CD4-positive, alpha-beta T cell treated with Interleukin-4 for 4 hours (primary cell): ENCODE data around the gene PPP6R1.
"Not testable (repeated sequence)": the region's sequence is repeated elsewhere in the genome, so short reads cannot be mapped to it uniquely, and the experiment has no call there.

Source experiments
- DNase-seq: peaks from one replicate; pipeline ENCODE4 v3.0.0-alpha.2; 2020

PPP6R1 gene

GRCh38 chr19:55244004-55244680 is 14.7 kb downstream of the PPP6R1 start:
- DNase-seq = no peak

DNA sequence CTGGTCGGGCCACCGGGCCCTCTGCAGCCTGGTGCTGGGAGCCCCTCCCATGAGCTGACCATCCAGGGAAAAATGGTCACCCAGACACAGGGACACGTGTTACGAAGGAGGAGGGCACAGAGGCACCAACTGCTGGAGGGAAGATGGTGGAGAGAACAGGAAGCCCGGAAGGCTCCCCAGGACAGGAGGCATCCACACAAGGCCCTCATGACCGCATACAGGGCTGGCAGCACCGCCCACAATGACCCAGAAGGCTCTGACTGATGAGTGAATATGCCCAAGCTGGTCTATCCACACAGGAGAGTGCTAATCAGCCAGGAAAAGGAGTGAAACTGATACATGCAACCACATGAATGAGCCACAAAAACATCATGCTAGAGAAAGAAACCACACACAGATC is 16.3 kb downstream of the PPP6R1 start:
- DNase-seq = no peak

DNA sequence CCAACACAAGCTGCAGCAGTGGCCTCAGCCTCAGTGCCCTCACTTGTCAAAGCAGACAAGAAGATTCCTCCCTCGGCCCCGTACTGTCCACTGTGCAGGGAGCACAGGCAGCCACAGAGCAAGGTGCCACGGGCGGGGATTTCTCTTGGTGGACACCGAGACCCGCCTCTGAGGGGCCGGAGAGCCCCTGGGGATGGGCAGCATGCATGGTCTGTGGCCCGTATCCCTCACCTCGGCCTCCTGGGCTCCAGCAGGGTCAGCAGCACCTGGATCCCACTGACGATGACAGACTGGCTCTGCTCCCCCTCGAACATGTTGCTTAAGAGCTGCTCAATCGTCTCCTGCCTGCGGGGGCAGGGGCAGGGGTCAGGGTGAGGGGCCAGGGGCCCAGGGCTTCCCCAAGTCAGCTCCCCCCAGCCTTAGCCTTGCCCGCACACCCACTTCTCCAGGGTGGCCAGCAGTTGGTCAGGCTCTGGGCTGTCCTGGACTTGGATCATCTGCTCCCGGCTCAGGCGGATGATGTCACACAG is 16.8 kb downstream of the PPP6R1 start:
- DNase-seq = no peak

GRCh38 chr19:55241143-55241934 is 17.5 kb downstream of the PPP6R1 start:
- DNase-seq = no peak

DNA sequence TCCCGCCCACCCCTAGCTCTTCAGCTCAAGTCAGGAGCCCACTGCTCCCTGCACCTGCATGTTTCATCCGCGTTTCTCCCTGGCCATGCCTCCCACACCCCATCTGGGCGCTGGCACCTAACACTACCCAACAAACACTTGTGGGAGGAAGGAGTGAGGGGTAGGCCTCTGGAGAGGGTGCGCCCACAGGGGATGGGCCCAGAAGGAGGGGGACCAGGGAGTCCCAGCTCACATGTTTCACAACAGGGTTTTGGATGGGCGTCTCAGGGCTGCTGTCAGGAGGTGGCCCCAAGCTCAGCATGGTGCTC is 18.1 kb downstream of the PPP6R1 start:
- DNase-seq = no peak

DNA sequence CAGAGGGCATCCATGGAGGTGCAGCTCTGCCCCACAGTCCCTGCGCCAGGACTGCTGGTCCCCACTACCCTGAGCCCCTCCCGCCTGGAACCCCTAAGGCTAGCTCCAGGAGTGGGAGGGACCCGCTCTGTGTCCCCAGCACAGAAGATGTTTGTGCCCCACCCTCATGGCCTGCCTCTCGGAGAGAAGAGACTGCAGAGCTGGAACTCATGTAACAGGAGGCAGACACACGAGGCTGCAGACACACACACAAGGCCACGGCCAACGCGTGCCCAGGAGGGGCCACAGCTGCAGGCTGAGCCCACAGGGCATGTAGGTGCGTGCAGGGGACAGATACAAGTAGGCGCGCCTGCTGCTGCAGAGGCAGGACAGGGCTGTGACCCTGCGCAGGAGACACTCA is 19.8 kb downstream of the PPP6R1 start:
- DNase-seq = no peak

DNA sequence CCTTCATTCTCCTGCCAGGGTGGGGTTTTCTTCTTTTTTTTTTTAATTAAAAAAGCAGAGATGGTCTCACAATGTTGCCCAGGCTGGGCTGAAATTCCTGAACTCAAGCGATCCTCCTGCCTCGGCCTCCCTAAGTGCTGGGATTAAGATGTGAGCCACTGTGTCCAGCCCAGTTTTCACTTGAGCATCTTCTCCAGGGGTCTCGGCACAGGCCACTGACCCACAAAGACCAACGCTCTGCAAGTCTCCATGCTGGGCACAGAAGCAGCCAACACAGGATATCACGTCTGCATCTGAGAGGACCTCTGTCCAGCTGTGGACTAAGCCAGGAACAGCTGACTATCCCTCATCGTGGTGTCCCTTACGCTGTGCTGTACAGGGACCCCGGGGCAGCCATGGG is 20.8 kb downstream of the PPP6R1 start:
- DNase-seq = no peak

GRCh38 chr19:55232986-55233385 is 25.8 kb downstream of the PPP6R1 start:
- DNase-seq = no peak

- no peak for DNase-seq
Observed at GRCh38 chr19:55232286-55232602, 26.6 kb downstream of the PPP6R1 start.

DNA sequence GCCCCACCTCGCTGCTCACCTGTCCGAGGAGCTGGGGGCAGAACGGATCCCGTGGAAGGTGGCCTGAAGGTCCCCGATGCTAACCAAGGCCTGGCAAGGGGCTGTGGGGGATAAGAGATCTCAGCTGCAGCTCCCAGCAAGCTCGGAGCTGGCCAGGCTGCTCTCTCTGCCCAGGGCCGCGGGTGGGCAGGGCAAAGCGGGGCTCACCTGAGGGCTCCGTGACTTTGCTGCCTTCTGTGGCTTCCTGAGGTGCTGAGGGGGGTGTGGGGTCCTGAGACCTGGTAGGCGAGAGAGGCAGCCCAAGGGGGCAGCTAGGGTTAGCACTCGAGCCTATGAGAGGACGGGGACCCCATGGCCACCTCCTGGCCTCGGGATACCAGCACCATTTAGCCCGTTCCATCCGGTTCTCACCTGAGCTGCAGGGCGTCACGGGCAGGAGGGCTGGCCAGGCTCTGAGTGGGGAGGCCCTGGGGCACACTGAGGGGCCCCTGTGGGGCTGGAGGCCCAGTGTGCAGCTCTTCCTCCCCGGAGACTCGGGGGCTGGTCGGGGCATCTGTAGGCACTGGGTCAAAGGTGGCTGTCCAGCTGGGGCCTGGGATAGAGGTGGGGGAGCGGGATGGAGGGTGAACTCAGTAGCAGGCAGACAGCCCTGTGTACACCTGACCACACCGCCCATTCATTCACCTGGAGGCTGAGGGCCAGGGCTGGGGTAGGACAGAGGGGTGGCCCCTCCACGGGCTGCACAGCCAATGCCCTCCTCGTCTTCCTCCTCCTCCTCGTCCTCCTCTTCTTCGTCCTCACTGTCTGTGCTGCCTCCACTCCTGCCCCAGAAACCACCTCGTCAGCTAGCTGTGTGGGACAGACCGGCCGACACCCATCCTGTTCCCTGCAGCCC is 27.2 kb downstream of the PPP6R1 start:
- no peak for DNase-seq

DNA sequence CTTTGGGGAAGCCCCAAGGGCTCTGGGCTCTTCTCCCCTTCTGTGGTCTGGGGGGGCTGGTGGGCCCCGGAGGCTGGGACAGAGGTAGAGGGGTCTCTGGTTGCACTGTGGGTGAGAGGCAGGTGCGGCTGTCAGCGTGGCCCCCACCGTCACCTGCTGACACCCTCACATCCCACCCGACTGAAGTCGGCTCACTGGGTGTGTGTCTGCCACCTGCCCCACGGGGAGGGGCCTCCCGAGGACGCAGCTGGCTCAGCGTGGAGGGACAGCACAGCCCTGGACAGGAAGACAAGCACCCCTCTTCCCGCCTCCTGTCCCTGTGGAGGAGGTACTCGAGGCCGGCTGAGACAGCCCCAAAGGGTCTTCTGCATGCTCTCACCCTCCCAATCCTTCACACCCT is 28.0 kb downstream of the PPP6R1 start:
- no peak for DNase-seq

DNA sequence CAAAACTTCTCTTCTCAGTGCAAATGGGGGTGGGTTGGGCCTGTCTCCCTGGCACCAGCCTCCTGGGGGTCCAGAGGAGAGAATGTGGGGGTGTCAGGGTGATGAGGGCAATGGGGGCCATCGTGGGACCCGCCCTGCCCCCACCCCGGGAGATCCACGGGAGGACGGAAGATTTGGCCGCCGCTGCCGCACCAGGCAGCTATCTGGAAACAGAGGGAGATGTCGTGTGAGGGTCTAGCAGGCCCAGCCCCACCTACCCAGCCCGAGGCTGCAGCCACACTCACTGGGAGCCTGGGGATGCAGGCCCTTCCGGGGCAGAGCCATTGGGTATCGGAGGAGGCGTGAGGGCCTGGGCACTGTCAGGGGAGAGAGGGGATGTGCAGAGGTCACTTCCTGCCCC is 28.5 kb downstream of the PPP6R1 start:
- no peak for DNase-seq

- DNase-seq = no peak
Observed at GRCh38 chr19:55229789-55230182, 29.0 kb downstream of the PPP6R1 start.

GRCh38 chr19:55229145-55229788 is 29.6 kb downstream of the PPP6R1 start:
- DNase-seq = no peak

- no peak for DNase-seq
Observed at GRCh38 chr19:55228403-55229031, 30.3 kb downstream of the PPP6R1 start, which contains the start of gene TMEM86B. TMEM86B (minus strand) TSS chr19:55228763; CDS start chr19:55228741, 22 bp downstream.

DNA sequence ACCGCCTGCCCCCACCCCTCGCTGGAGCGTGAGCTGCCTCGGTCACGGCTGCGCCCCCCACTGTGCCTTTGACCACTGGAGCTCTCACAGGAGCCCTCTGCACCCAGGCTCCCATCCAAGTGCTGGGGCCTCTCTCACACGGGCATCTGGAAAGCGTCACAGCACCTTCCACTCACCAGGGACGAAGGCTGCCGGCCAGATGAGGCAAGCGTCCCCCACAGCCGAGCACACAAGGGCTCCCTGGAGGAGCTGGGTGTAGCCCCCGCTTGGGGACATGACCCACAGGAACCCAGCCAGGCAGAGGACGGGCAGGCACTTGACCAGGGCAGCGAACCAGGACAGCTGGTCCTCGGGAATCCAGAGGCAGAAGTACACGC is 30.8 kb downstream of the PPP6R1 start:
- no peak for DNase-seq

DNA sequence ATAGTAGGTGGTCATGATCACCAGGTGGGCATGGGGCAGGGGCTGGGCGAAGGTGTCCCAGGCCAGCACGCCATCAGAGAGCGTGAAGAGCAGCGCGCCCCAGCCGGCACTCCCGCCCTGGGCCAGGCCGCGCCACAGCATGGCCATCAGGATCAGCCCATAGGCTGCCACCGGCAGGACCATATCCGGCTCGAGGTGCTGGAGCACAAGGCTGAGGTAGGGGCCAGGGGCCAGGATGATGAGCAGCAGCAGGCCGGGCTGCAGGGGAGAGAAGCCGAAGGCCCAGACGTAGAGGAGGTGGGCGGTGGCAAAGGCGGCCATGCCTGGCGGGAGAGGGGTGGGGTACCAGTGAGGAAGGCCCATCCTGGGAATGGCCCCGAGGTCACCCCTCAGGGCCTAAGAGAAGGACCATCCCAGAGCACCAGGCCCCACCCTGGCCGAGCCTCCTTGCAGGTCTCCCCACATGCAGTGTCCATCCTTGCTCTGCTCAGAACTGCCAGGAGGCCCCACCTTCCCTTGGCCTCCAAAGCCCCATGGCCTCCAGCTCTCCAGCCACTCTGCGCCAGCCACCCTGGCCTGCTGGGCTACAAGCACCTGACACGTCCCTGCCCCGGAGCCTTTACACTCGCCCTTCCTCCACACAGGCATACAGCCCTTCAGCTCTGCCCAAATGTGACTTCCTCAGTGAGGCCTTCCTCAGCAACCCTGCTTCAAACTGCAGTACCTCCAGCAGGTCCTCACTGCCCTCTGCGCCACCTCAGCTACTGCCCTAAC is 31.4 kb downstream of the PPP6R1 start:
- no peak for DNase-seq

GRCh38 chr19:55226788-55227187 is 32.0 kb downstream of the PPP6R1 start:
- DNase-seq = no peak

GRCh38 chr19:55226273-55226672 is 32.5 kb downstream of the PPP6R1 start:
- no peak for DNase-seq

DNA sequence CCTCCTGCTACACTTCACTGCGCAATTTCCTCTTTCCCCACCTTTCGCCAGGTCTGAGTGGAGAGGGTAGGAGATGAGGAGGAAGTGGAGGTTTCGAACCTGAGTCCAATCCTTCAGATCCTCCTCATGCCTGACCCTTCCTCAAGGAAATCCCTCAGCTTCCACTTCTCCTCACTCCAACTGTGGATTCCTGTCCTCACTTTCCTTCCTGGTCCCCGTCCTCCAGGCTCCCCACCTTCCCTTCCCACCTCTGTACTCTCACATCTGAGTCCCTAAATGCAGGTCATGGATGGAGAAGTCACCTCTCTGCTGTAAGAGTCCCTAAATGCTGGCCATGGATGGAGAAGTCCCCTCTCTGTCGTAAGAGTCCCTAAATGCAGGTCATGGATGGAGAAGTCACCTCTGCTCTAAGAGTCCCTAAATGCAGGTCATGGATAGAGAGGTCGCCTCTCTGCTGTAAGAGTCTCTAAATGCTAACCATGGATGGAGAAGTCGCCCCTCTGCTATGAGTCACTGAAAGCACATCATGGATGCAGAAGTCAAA is 33.3 kb downstream of the PPP6R1 start:
- DNase-seq = no peak

GRCh38 chr19:55224679-55225414 is 34.0 kb downstream of the PPP6R1 start:
- not testable (repeated sequence) for DNase-seq
